GM18499 (cell line): ENCODE data around the gene ZNF143.
"Not testable (repeated sequence)": the region's sequence is repeated elsewhere in the genome, so short reads cannot be mapped to it uniquely, and the experiment has no call there.

Source experiments
- ATAC-seq: cut with Tn5 transposase; IDR thresholded peaks from one replicate; pipeline ENCODE4 v1.9.1; 2021; ENCODE audit warnings: moderate number of reproducible peaks; ENCODE audit not compliant: insufficient read depth, unreplicated experiment

ZNF143 gene

DNA sequence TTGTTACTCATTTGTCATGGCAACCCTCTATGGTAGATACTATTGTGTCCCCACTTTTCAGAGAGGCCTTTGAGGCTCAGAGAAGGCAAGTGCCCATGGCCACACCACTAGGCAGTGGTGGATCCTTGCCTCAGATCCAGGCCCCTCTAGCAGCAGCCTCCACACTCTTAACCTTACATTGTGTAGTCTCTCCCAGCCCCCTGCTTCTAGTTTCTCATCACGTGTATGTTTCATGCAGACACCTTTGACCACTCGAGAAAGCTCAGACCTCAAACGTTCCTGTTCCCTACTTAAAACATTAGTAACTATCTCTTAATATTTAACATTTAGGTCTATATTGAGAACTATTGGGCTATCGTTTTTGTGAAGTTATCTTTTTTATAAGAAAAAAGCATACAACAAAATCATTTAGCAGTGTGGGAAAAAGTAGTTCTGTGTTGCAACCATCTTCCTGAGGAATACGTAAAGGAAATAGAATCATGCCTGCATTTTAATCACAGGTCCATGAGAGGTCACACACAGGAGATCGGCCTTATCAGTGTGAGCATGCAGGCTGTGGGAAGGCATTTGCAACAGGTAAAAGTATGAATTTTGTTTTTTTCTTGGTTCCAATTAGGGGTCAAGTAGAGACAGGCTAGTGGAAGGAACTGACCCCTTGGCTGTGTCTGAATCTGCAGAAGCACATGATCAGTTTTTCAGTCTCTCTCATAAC lies 35.1 kb downstream of the ZNF143 start:
- no peak for ATAC-seq

DNA sequence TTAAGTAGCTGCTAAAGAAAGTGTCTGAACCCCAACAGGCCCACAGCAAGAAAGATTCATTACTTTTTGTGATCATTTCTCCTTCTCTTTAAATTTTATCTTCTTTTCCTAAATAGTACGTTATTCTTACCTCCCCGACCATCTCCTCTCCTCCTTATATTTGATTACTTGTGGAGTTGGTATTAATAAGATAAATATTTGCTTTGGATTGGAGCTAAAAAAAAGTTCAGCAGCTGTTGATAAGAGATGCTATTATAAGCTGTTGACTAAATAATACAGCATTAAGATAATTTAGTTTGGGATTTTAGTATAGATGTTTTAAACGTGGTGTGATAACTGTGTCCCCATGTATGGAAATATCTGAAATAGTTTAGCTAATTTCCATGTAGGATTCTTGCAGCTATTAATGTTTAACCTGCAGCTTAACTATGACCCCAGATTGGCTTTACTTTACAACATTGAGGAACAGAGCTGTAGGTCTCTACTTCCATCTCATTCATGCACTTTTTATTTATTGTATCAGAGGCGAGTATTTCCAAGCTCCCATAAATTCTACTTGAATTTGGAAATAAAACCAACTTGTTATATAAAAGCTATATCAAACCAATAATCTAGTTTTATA lies 37.8 kb downstream of the ZNF143 start:
- no peak for ATAC-seq

DNA sequence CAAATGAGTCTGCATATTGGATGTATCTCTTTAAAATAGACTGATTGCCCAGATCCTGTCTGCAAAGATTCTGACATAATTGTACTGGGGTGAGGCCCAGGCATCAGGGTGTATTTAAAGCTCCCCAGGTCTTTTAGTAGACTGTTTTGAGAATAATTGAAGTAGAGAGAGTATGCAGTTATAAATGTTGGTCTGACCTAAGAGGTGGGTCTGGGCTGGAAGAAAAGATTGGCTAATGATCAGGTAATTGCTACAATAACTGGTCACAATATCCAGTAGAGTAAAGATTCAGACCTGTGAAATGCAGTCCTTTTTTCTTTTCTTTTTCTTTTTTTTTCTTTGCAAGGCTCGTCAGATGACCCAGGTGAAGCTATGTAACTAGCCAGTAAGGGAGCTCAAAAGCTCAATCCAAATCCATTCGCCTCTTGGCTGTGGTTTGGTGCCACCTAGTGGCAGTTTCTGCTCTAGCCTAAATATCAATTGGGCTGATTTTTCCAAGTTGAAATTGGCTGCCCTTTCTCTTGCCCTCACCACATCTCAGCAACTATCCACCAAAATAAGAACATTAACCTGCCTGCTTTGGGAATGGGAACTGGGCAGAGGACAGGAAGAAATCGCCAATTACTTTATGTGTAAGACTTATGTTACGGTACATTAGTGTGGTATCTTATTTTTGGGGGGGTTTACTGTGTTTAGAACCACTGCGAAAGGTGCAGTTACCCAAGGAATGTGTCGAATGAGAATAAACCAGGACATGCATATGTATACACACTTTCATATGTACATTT lies 45.9 kb downstream of the ZNF143 start:
- ATAC-seq: no peak

DNA sequence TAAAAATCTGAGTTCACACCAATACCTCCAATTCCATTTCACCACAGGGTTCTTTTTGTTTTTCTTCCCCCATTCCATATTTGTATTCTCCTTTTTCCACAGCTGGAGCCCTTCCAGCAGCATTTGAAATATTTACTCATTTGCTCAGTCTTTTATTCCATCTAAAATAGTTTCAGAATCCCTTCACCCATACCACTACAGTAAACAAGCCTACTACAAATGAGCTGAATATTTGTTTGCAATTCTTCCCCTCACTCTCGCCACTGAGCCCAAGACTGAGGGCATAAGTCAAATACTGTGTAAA lies 46.4 kb downstream of the ZNF143 start:
- no peak for ATAC-seq

DNA sequence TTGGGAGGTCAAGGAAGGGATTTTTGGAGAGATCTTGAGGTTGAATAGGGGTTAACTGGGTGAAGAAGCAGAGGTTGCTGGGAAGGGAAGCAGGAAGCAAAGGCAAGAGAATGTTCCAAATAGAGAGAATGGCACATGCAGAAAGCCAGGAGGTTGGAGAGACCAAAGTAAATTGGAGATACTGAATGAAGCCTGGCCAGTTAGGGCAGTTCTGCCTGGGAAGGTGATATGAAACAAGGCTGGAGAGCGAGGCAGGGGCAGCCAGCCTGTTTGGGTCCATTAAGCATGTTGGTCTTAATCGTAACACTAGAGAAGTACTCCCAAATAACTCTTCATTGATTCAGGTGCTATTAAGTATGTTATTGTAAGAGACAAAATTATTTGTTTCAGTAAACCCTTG lies 48.2 kb downstream of the ZNF143 start:
- ATAC-seq: no peak

DNA sequence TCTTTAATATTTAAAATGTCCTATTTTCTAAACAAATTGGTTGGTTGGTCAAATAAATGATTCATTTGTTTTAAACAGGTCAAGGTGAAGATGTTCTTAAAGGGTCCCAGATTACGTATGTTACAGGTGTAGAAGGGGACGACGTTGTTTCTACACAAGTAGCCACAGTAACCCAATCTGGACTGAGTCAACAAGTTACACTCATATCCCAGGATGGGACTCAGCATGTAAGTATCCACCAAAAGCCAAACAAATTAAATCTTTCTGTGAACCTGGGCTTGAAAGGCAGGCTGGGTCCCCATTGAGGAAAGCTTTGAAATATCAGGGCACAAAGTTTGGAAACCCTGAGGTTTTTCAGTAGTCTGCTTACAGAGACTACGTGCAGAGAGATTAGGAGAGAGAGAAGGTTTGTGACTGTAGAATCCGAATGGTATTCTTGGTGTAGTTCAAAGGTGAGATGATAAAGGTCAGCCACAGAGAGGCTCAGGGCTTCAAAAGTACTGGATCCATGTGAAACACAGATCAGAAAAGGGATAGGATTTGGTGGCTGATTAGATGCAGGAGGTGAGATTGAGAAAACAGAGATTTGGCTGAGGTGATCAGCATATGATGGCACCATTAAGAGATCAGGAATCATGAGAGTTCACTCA lies 51.7 kb downstream of the ZNF143 start:
- ATAC-seq: no peak

DNA sequence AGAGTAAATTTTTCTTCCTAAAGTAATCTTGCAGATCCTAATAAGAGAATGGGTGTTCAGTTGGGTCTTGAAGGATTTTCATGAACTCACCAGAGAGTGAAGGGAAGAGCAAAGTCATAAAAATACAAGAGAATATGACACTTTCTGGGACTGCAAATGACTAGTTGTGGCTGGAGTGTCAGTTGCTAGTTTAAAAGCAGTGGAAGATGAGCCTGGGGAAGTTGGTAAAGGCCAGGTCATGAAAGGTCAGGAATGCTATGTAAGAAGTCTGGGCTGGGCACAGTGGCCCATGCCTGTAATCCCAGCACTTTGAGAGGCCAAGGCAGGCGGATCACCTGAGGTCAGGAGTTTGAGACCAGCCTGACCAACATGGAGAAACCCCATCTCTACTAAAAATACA lies 53.8 kb downstream of the ZNF143 start:
- ATAC-seq: not testable (repeated sequence)

DNA sequence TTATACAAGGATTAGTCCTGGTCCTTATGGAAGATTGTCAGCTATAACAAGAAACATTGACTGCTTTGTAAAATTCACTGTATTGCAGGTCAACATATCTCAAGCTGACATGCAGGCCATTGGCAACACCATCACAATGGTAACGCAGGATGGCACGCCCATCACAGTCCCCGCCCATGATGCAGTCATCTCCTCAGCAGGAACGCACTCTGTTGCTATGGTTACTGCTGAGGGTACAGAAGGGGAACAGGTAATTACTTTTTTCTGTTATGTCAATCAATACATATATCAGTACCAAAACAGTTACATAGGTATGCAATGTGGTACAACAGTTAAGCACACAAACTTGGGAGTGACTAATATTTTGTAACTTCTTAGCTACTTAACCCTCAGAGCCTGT lies 55.3 kb downstream of the ZNF143 start:
- no peak for ATAC-seq

DNA sequence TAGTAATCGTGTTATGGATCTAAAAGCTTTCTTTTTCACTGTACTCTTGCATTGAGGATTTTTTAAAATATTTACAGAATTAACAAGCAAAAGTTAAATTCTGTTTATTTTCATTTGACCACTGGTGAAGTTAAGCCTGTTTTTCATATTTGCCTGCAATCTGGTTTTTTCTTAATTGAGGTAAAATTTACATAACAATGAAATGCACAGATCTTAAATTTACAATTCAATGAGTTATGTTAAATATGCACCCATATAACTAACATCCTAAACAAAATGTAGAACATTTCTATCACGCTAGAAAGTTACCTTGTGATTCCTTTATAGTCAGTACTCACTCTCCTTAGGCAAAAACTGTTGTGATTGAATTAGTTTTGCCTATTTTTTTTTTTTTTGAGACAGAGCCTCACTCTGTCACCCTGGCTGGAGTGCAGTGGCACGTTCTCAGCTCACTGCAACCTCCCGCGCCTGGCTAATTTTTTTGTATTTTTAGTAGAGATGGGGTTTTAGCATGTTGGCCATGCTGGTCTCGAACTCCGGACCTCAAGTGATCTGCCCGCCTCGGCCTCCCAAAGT lies 58.1 kb downstream of the ZNF143 start:
- ATAC-seq: no peak

DNA sequence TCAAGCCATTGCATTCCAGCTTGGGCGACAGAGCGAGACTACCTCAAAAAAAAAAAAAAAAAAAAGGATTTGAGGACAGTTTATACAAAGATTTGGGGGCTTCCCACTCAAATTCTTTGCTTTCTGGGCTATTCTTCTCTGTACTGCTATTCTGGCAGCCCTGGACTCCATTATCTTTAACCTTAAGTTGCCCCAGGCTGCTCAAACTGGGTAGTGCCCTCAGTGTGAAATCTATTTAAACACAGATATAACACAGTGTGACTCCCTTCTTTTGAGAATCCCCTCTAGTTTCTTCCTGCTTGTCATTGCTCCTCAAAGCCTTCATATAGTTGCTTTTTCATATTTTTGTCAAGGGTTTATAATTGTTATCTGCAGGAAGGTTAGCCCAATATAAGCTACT lies 63.2 kb downstream of the ZNF143 start:
- no peak for ATAC-seq

DNA sequence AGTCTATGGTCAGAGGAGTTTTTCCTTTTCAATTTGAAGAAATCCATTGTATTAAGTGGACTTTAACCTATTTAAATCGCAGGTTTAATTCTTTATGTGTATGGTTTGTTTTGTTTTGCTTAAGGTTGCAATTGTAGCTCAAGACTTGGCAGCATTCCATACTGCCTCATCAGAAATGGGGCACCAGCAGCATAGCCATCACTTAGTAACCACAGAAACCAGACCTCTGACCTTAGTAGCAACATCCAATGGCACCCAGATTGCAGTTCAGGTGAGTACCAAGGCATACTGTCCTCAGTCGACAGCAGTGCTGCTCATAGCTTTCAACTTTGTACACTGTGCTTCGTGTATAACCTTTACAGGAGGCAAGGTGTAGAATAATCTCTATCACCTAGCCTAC lies 64.3 kb downstream of the ZNF143 start:
- ATAC-seq: no peak

DNA sequence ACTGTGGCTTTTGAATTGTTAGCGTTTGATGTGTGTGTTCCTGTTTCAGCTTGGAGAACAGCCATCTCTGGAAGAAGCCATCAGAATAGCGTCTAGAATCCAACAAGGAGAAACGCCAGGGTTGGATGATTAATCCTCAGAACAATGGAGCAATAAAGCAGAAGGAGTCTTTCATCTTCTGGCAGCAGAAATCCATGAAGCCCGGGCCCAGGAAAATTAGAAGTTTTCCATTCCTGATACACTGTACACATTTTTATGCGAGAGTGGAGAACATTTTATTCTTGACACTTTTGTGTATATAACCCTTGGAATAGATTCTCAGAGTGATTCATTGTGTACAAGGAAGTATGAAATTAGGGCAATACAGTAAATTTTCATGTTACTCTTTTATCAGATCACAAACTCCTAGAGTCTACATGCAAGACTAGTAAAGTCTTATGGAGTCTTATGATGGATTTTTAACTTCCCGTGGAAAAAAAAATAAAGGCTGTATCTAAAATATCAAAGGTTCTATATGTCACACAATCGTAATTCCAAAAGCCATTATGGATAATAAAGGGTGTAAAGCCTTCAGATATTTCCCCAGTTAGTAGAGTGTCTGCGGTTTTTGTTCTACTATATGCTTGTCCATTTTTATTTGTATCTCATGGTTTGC lies 66.8 kb downstream of the ZNF143 start:
- ATAC-seq: no peak

DNA sequence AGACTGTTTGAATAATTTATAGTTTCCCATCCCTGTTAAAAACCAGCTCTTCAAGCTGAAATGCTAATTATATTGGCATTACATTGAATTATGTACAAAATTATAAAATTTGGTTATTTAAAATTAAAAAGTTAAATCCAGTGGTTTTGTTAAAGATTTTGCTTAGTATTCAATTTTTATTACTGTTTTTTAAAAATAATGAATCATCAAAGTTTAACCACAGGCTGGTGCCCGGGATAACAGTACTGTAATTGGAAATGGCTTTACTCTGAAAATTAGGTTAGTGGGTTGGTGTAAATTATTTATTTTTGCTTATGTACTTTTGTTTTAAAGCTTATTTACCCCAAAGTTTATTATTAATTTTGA lies 67.3 kb downstream of the ZNF143 start:
- no peak for ATAC-seq

DNA sequence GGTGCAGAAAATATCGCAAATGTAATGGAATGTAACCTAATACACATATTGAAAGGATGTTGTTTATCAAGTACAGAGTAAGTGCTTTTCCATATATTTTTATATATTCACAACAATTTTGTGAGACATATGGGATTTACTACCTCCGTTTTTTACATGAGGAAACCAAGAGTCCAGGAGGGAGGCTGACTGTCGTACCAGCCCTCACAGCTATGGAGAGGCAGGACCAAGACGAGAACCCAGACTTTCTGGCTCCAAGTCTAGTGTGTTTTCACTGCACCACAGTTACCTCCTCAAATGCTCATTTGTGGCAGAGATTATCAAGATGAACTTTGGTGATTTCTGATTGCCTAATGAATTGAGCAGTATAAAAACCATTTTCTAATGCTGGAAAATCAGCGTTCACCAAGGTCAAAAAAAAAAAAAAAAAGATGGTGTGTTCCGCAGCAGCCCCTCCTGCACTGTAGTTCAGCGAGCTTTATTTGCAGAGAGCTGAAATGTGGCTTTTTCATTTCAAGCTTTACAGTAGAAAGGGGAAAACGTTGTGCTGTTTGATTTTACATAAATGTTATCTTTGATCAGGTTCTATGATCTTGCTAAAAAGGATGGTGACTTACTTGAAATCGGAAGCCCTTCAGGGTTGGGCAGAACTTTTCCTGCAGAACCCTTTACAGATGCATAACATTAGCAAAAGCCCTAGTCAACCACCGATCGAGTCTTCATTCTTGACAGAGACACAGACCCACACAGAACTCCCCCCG lies 67.9 kb downstream of the ZNF143 start:
- no peak for ATAC-seq

DNA sequence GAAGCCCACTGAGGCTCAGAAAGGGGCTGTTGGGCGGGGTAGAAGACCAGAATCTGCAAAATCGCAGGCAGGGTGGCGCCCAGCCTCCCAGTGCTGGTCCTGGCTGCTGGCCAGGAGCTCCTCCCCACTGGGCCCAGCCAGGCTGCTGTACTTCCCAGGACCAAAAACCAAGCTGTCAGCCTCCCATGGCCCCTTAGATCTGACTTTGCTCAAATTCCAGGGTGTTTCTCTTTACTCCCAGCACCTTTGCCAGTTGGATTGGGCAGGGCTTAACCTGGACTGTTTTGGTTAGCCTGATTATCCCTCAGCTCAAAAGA lies 68.5 kb downstream of the ZNF143 start:
- ATAC-seq: no peak

DNA sequence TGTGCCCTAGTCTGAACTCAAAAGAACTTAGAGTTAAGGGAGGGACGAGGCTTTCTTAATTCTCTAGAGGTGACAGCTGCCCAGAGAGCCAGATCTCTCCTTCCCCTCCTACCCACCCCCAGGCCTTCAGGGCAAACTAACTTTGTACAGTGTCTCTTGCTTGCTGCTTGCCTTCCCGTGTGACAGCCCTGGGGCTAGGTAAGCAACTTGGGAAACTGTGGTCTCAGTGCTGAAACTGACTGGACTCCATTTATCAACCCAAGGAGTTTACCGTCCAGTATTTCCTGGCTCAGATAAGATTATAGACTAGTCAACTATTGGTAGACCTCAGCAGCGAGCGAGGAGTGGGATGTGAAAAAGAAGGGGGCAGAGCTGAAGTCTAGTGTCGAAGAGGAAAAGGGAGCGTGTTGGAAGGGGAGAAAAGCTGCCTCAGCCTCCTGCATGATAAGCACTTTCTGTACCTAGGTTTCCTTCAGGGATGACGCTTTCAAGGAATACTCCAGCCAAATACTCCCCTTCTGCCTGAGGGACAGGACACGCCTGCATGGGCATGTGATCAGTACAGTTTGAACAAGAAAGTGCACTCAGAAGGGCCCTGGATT lies 69.3 kb downstream of the ZNF143 start:
- ATAC-seq: no peak

DNA sequence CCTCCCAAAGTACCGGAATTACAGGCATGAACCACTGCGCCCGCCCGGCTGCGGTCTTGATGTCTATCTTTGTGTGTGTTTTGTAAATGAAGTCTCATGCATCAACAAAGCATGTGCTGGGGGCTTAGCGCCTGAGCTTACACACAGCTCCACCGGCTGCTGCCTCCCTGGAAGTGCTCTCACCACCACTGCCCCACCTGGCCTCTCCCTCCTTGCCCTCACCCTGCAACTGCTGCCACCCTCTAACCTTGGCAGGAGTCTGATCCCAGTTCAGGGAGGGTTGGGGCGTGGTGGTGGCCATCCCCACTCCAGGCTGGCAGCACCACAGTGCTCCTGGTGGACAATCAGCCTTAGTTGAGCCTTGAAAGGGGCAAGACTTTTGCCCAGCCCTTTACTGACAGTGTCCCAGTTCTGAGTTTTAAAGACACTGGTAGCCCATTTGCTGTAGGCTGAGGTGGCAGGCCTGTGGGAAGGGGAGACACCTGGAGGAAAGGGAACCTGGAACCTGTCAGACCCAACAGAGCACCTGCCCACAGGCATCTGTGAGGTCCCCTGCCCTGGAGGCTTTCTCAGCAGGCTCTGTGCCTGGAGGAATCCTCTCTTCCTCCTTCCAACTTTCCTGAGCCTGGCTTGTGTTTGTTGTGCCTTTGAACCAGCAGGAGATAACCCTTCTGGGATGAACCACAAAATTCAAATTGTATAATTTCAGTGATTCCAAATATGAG lies 70.3 kb downstream of the ZNF143 start:
- no peak for ATAC-seq

DNA sequence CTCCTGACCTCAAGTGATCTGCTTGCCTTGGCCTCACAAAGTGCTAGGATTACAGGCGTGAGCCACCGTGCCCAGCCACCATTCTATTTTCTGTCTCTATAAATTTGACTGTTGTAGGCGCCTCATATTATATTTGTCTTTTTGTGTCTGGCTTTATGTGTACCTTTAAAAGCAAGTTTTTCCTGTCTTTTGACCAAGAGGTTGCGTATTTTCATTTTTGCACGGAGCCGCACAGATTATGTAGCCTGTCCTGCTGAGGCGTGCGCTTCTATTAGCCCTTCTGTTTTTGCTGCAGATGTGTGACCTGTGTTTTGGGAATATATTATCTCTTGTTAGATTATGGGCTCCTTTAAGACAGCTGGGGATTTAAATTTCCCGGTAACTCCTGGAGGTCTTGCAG lies 72.2 kb downstream of the ZNF143 start:
- no peak for ATAC-seq
